Upper lobe of left lung (tissue), 4 donors: Measurements from ENCODE around the gene FADS2.

ENCODE experiments used
- POLR2AphosphoS5 ChIP-seq, 2 donors: sonication (generic); formaldehyde crosslinking; IDR thresholded peaks; one replicate each; pipeline ENCODE4 v1.5.1; 2017; ENCODE audit warnings: antibody characterized with exemption in 2 of 2
- TF ChIP-seq, protein P1 (sequence below), 6 experiments: fragments of 450-650 bp in 4 of 6; fragments of 200-600 bp in 2 of 6; sonication (generic) in 2 of 6; IDR thresholded peaks; one replicate each; pipeline ENCODE4 v1.5.1; 2016 to 2019; ENCODE audit warnings: antibody characterized with exemption in 6 of 6

- TF ChIP-seq, protein P1, sequence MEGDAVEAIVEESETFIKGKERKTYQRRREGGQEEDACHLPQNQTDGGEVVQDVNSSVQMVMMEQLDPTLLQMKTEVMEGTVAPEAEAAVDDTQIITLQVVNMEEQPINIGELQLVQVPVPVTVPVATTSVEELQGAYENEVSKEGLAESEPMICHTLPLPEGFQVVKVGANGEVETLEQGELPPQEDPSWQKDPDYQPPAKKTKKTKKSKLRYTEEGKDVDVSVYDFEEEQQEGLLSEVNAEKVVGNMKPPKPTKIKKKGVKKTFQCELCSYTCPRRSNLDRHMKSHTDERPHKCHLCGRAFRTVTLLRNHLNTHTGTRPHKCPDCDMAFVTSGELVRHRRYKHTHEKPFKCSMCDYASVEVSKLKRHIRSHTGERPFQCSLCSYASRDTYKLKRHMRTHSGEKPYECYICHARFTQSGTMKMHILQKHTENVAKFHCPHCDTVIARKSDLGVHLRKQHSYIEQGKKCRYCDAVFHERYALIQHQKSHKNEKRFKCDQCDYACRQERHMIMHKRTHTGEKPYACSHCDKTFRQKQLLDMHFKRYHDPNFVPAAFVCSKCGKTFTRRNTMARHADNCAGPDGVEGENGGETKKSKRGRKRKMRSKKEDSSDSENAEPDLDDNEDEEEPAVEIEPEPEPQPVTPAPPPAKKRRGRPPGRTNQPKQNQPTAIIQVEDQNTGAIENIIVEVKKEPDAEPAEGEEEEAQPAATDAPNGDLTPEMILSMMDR (IDR thresholded peaks at IDR 0.05) = no peak
- no peak for TF ChIP-seq POLR2AphosphoS5 (IDR thresholded peaks at IDR 0.05)
These were observed 53.3 kb downstream of the FADS2 start for GRCh38 chr11:61881397-61881796.
